Neural progenitor cell (in vitro differentiated cells): ENCODE data around the gene KCNK7.

Experiments
- CTCF ChIP-seq: fragments of 200-600 bp; sonication (generic); IDR thresholded peaks from 2 replicates; pipeline ENCODE4 v1.5.1; 2017; ENCODE audit warnings: antibody characterized with exemption, mild to moderate bottlenecking
- EZH2phosphoT487 ChIP-seq: fragments of 200-600 bp; sonication (generic); IDR thresholded peaks from 2 replicates; pipeline ENCODE4 v1.6.1; 2017; ENCODE audit warnings: antibody characterized with exemption

- TF ChIP-seq CTCF (no peak), EZH2phosphoT487 (no peak)
Observed at GRCh38 chr11:65611028-65611757, 15.6 kb upstream of the KCNK7 start.
